ENCODE measurements around the gene IFT52. TPM values are rescaled to one million over a fixed set of nuclear protein-coding genes. Genes with fewer than 3 reads are reported as not detected.

IFT52 gene
- total RNA-seq, 2 donors from 2014 or later, result 5.7 to 8.1 TPM

- no peak for DNase-seq (ENCODE audit: low spot score)
- Histone ChIP-seq H3K4me3 (no peak overlapping the region), H3K4me1 (no peaks in the 10 kb centered on the region), H3K27ac (no peak overlapping the region), H3K27me3 (no peaks in the 10 kb centered on the region), H3K36me3 (no peaks in the 10 kb centered on the region), H3K9me3 (no peaks in the 10 kb centered on the region)
- no peak for TF ChIP-seq CTCF (IDR thresholded peaks at IDR 0.05)
These were observed 36.4 kb upstream of the IFT52 start for GRCh38 chr20:43554369-43554768.

- Histone ChIP-seq H3K36me3 (no peaks in the 10 kb centered on the region), H3K9me3 (no peaks in the 10 kb centered on the region), H3K4me3 (no peak within 1 kb of the TSS), H3K27me3 (no peaks in the 10 kb centered on the region), H3K27ac (no peak within 1 kb of the TSS), H3K4me1 (no peaks in the 10 kb centered on the region)
- no peak for DNase-seq (ENCODE audit: low spot score)
- no peak for TF ChIP-seq CTCF (IDR thresholded peaks at IDR 0.05)
These were observed 32.2 kb upstream of the IFT52 start, which contains the start of gene SGK2 for GRCh38 chr20:43558412-43559146. TSS of gene SGK2 (plus strand) at chr20:43559027. CDS start at chr20:43566496, 7,469 bp downstream.

GRCh38 chr20:43559147-43559987 is 31.4 kb upstream of the IFT52 start:
- Histone ChIP-seq H3K4me3 (no peak overlapping the region), H3K27me3 (no peaks in the 10 kb centered on the region), H3K27ac (no peak overlapping the region), H3K4me1 (no peaks in the 10 kb centered on the region), H3K36me3 (no peaks in the 10 kb centered on the region), H3K9me3 (no peaks in the 10 kb centered on the region)
- DNase-seq (ENCODE audit: low spot score), result no peak
- TF ChIP-seq CTCF (IDR thresholded peaks at IDR 0.05), result no peak

- no peaks in the 10 kb centered on the region for H3K27me3 ChIP-seq
- DNase-seq (ENCODE audit: low spot score), result no peak
- TF ChIP-seq CTCF (IDR thresholded peaks at IDR 0.05), result no peak
These were observed 29.8 kb upstream of the IFT52 start for GRCh38 chr20:43560974-43561373.

GRCh38 chr20:43563429-43563828 is 27.3 kb upstream of the IFT52 start:
- no peak for DNase-seq (ENCODE audit: low spot score)
- Histone ChIP-seq H3K27me3 (no peaks in the 10 kb centered on the region), H3K27ac (no peak overlapping the region), H3K36me3 (no peaks in the 10 kb centered on the region), H3K4me3 (no peak overlapping the region), H3K9me3 (no peaks in the 10 kb centered on the region), H3K4me1 (no peaks in the 10 kb centered on the region)
- TF ChIP-seq CTCF (IDR thresholded peaks at IDR 0.05), result no peak

More at GRCh38 chr20:43560974-43561373, 29.8 kb upstream of the IFT52 start:
- H3K4me3 ChIP-seq, result no peak overlapping the region
- no peaks in the 10 kb centered on the region for H3K9me3 ChIP-seq
- H3K36me3 ChIP-seq, result no peaks in the 10 kb centered on the region
- no peaks in the 10 kb centered on the region for H3K4me1 ChIP-seq
- no peak overlapping the region for H3K27ac ChIP-seq
